ENCODE data around the gene POLG2. TPM values are rescaled to one million over a fixed set of nuclear protein-coding genes. Genes with fewer than 3 reads are reported as not detected.

The POLG2 gene
- total and polyA plus RNA-seq, 4 donors, result 3.0 to 8.0 (median 6.6) TPM

- no peaks in the 10 kb centered on the region for H3K4me1 ChIP-seq (ENCODE audit: control insufficient read depth in 4 of 4, insufficient read depth in 4 of 4, low read length in 3 of 4)
- no peak overlapping the region for H3K4me3 ChIP-seq (ENCODE audit: low read depth in 1 of 3, low read length in 3 of 3)
- TF ChIP-seq, protein P1, sequence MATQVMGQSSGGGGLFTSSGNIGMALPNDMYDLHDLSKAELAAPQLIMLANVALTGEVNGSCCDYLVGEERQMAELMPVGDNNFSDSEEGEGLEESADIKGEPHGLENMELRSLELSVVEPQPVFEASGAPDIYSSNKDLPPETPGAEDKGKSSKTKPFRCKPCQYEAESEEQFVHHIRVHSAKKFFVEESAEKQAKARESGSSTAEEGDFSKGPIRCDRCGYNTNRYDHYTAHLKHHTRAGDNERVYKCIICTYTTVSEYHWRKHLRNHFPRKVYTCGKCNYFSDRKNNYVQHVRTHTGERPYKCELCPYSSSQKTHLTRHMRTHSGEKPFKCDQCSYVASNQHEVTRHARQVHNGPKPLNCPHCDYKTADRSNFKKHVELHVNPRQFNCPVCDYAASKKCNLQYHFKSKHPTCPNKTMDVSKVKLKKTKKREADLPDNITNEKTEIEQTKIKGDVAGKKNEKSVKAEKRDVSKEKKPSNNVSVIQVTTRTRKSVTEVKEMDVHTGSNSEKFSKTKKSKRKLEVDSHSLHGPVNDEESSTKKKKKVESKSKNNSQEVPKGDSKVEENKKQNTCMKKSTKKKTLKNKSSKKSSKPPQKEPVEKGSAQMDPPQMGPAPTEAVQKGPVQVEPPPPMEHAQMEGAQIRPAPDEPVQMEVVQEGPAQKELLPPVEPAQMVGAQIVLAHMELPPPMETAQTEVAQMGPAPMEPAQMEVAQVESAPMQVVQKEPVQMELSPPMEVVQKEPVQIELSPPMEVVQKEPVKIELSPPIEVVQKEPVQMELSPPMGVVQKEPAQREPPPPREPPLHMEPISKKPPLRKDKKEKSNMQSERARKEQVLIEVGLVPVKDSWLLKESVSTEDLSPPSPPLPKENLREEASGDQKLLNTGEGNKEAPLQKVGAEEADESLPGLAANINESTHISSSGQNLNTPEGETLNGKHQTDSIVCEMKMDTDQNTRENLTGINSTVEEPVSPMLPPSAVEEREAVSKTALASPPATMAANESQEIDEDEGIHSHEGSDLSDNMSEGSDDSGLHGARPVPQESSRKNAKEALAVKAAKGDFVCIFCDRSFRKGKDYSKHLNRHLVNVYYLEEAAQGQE (IDR thresholded peaks at IDR 0.05), result no peak
- TF ChIP-seq, protein P2, sequence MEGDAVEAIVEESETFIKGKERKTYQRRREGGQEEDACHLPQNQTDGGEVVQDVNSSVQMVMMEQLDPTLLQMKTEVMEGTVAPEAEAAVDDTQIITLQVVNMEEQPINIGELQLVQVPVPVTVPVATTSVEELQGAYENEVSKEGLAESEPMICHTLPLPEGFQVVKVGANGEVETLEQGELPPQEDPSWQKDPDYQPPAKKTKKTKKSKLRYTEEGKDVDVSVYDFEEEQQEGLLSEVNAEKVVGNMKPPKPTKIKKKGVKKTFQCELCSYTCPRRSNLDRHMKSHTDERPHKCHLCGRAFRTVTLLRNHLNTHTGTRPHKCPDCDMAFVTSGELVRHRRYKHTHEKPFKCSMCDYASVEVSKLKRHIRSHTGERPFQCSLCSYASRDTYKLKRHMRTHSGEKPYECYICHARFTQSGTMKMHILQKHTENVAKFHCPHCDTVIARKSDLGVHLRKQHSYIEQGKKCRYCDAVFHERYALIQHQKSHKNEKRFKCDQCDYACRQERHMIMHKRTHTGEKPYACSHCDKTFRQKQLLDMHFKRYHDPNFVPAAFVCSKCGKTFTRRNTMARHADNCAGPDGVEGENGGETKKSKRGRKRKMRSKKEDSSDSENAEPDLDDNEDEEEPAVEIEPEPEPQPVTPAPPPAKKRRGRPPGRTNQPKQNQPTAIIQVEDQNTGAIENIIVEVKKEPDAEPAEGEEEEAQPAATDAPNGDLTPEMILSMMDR (IDR thresholded peaks at IDR 0.05; ENCODE audit: low read depth, low read length, missing input control), result no peak
- TF ChIP-seq, protein P3, sequence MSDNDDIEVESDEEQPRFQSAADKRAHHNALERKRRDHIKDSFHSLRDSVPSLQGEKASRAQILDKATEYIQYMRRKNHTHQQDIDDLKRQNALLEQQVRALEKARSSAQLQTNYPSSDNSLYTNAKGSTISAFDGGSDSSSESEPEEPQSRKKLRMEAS (IDR thresholded peaks at IDR 0.05), result no peak
- no peak for DNase-seq (ENCODE audit: low spot score)
- no peak overlapping the region for H3K9ac ChIP-seq (ENCODE audit: low read depth in 1 of 2, low read length in 2 of 2)
- peaks cover 4 to 19% (median 14%) of the 10 kb centered on the region in 4 donors for H3K36me3 ChIP-seq (ENCODE audit: control insufficient read depth in 4 of 4, insufficient read depth in 3 of 4, low read depth in 1 of 4, low read length in 3 of 4)
- H3K9me3 ChIP-seq (ENCODE audit: control insufficient read depth in 4 of 4, low read length in 3 of 4), result no peaks in the 10 kb centered on the region
- no peaks in the 10 kb centered on the region for H3K27me3 ChIP-seq (ENCODE audit: control insufficient read depth in 4 of 4, insufficient read depth in 4 of 4, low read length in 3 of 4)
- 96% methylated on average over 2 of the region's 2 CpGs for WGBS
- no peak overlapping the region for H3K27ac ChIP-seq (ENCODE audit: low read depth in 1 of 2, low read length in 2 of 2)
Observed at GRCh38 chr17:64544742-64545141, 47.9 kb upstream of the POLG2 start.

- Histone ChIP-seq H3K4me3 (ENCODE audit: low read depth in 1 of 3, low read length in 3 of 3) (no peak overlapping the region), H3K27ac (ENCODE audit: low read depth in 1 of 2, low read length in 2 of 2) (no peak overlapping the region), H3K9ac (ENCODE audit: low read depth in 1 of 2, low read length in 2 of 2) (no peak overlapping the region), H3K9me3 (ENCODE audit: control insufficient read depth in 4 of 4, low read length in 3 of 4) (no peaks in the 10 kb centered on the region), H3K36me3 (ENCODE audit: control insufficient read depth in 4 of 4, insufficient read depth in 3 of 4, low read depth in 1 of 4, low read length in 3 of 4) (peaks cover 3 to 31% (median 24%) of the 10 kb centered on the region in 4 donors), H3K27me3 (ENCODE audit: control insufficient read depth in 4 of 4, insufficient read depth in 4 of 4, low read length in 3 of 4) (no peaks in the 10 kb centered on the region), H3K4me1 (ENCODE audit: control insufficient read depth in 4 of 4, insufficient read depth in 4 of 4, low read length in 3 of 4) (no peaks in the 10 kb centered on the region)
- 99% methylated on average over 5 of the region's 5 CpGs for WGBS
- no peak for DNase-seq (ENCODE audit: low spot score)
- TF ChIP-seq GABPA (IDR thresholded peaks at IDR 0.05 in 1 of 2, conservative IDR thresholded peaks at IDR 0.05 in 1 of 2) (no peak), NR2F2 (IDR thresholded peaks at IDR 0.05) (no peak), RAD21 (IDR thresholded peaks at IDR 0.05) (no peak), FOXA1 (IDR thresholded peaks at IDR 0.05) (no peak), JUND (IDR thresholded peaks at IDR 0.05) (no peak), ATF3 (IDR thresholded peaks at IDR 0.05) (no peak), EGR1 (IDR thresholded peaks at IDR 0.05; ENCODE audit: low read depth in 2 of 2) (no peak), HNF4A (conservative IDR thresholded peaks at IDR 0.05) (no peak), FOXA2 (IDR thresholded peaks at IDR 0.05) (no peak), SP1 (IDR thresholded peaks at IDR 0.05) (no peak), TAF1 (conservative IDR thresholded peaks at IDR 0.05) (no peak), HNF4G (IDR thresholded peaks at IDR 0.05) (no peak), RXRA (IDR thresholded peaks at IDR 0.05) (no peak)
- TF ChIP-seq, protein P1 (IDR thresholded peaks at IDR 0.05), result no peak
- TF ChIP-seq, protein P4, sequence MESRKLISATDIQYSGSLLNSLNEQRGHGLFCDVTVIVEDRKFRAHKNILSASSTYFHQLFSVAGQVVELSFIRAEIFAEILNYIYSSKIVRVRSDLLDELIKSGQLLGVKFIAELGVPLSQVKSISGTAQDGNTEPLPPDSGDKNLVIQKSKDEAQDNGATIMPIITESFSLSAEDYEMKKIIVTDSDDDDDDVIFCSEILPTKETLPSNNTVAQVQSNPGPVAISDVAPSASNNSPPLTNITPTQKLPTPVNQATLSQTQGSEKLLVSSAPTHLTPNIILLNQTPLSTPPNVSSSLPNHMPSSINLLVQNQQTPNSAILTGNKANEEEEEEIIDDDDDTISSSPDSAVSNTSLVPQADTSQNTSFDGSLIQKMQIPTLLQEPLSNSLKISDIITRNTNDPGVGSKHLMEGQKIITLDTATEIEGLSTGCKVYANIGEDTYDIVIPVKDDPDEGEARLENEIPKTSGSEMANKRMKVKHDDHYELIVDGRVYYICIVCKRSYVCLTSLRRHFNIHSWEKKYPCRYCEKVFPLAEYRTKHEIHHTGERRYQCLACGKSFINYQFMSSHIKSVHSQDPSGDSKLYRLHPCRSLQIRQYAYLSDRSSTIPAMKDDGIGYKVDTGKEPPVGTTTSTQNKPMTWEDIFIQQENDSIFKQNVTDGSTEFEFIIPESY (IDR thresholded peaks at IDR 0.05), result no peak
- TF ChIP-seq, protein P2 (IDR thresholded peaks at IDR 0.05; ENCODE audit: low read depth, low read length, missing input control), result no peak
- TF ChIP-seq, protein P3 (IDR thresholded peaks at IDR 0.05), result no peak
Observed at GRCh38 chr17:64540118-64540776, 43.4 kb upstream of the POLG2 start.

All from liver (tissue), 9 donors.